ENCODE measurements around the gene DNTT. TPM values are rescaled to one million over a fixed set of nuclear protein-coding genes. Genes with fewer than 3 reads are reported as not detected.

The DNTT gene
- total and polyA plus RNA-seq, 2 of the 13 experiments (the other 11 are each of a cell fraction or from before 2014, with no cell fraction given), result not detected

GRCh38 chr10:96287392-96288105, 16.7 kb upstream of the DNTT start (continued):
- no peak for TF ChIP-seq ETS1 (CRISPR knock-in tag; IDR thresholded peaks at IDR 0.05)
- no peak for TF ChIP-seq FOXA1 (IDR thresholded peaks at IDR 0.05)
- TF ChIP-seq FOXA1 (CRISPR knock-in tag; IDR thresholded peaks at IDR 0.05), result no peak
- no peak for TF ChIP-seq ZNF430 (CRISPR knock-in tag; IDR thresholded peaks at IDR 0.05)
- TF ChIP-seq ZNF543 (CRISPR knock-in tag; IDR thresholded peaks at IDR 0.05), result no peak
- TF ChIP-seq ZNF484 (CRISPR knock-in tag; IDR thresholded peaks at IDR 0.05; ENCODE audit: borderline replicate concordance, low read depth), result no peak
- TF ChIP-seq ZNF121 (CRISPR knock-in tag; IDR thresholded peaks at IDR 0.05), result no peak
- TF ChIP-seq ZNF382 (CRISPR knock-in tag; IDR thresholded peaks at IDR 0.05; ENCODE audit: borderline replicate concordance), result no peak
- TF ChIP-seq MAFK (conservative IDR thresholded peaks at IDR 0.05 in 1 of 2, IDR thresholded peaks at IDR 0.05 in 1 of 2; ENCODE audit: low read length in 2 of 2), result no peak
- 0 out of 2 replicates have a peak, but pooled peaks have one; percentile 13 for TF ChIP-seq ELF3 (CRISPR knock-in tag; IDR thresholded peaks at IDR 0.05)
- TF ChIP-seq FUBP1 (CRISPR knock-in tag; IDR thresholded peaks at IDR 0.05; ENCODE audit: borderline replicate concordance), result no peak
- no peak for TF ChIP-seq HNRNPH1 (optimal IDR thresholded peaks at IDR 0.05; ENCODE audit: low read depth, low read length)
- no peak for TF ChIP-seq ZNF260 (CRISPR knock-in tag; IDR thresholded peaks at IDR 0.05; ENCODE audit: borderline replicate concordance, low read depth)
- no peak for TF ChIP-seq JUNB (CRISPR knock-in tag; IDR thresholded peaks at IDR 0.05; ENCODE audit: borderline replicate concordance)
- TF ChIP-seq NR3C1 (CRISPR knock-in tag; IDR thresholded peaks at IDR 0.05), result no peak
- TF ChIP-seq SIN3A (IDR thresholded peaks at IDR 0.05; ENCODE audit: borderline replicate concordance, low read depth, low read length), result no peak
- no peak for TF ChIP-seq ZNF556 (CRISPR knock-in tag; IDR thresholded peaks at IDR 0.05; ENCODE audit: borderline replicate concordance)
- TF ChIP-seq ATF7 (IDR thresholded peaks at IDR 0.05), result no peak
- TF ChIP-seq ATF7 (CRISPR knock-in tag; IDR thresholded peaks at IDR 0.05), result no peak
- no peak for TF ChIP-seq DRAP1 (CRISPR knock-in tag; IDR thresholded peaks at IDR 0.05)
- no peak for TF ChIP-seq ZNF317 (CRISPR knock-in tag; IDR thresholded peaks at IDR 0.05)
- no peak for TF ChIP-seq HDAC6 (IDR thresholded peaks at IDR 0.05; ENCODE audit: low read depth, low read length)
- no peak for TF ChIP-seq PAWR (CRISPR knock-in tag; IDR thresholded peaks at IDR 0.05; ENCODE audit: borderline replicate concordance)
- TF ChIP-seq ZNF451 (CRISPR knock-in tag; IDR thresholded peaks at IDR 0.05), result no peak
- TF ChIP-seq ZSCAN30 (CRISPR knock-in tag; IDR thresholded peaks at IDR 0.05), result no peak
- TF ChIP-seq MIER2 (CRISPR knock-in tag; IDR thresholded peaks at IDR 0.05), result no peak
- no peak for TF ChIP-seq ZBTB7A (CRISPR knock-in tag; IDR thresholded peaks at IDR 0.05)
- no peak for TF ChIP-seq EZH2 (conservative IDR thresholded peaks at IDR 0.05; ENCODE audit: low read depth, low read length)
- TF ChIP-seq ZNF234 (CRISPR knock-in tag; conservative IDR thresholded peaks at IDR 0.05), result no peak
- TF ChIP-seq KDM6A (CRISPR knock-in tag; IDR thresholded peaks at IDR 0.05; ENCODE audit: low read depth), result 0 out of 2 replicates have a peak, but pooled peaks have one; percentile 38
- no peak for TF ChIP-seq REXO4 (CRISPR knock-in tag; IDR thresholded peaks at IDR 0.05; ENCODE audit: borderline replicate concordance)
